GM20000 (cell line): ENCODE data around the gene SSNA1.

Experiments
- DNase-seq: peaks from one replicate; pipeline ENCODE4 v3.0.0; 2012; ENCODE audit warnings: low spot score
- TF ChIP-seq, protein P1 (sequence below): IDR thresholded peaks from 2 replicates; pipeline ENCODE4 v1.5.1; 2012; ENCODE audit warnings: mild to moderate bottlenecking, control low read depth; ENCODE audit errors: extremely low read depth, missing control alignments

SSNA1 gene

DNA sequence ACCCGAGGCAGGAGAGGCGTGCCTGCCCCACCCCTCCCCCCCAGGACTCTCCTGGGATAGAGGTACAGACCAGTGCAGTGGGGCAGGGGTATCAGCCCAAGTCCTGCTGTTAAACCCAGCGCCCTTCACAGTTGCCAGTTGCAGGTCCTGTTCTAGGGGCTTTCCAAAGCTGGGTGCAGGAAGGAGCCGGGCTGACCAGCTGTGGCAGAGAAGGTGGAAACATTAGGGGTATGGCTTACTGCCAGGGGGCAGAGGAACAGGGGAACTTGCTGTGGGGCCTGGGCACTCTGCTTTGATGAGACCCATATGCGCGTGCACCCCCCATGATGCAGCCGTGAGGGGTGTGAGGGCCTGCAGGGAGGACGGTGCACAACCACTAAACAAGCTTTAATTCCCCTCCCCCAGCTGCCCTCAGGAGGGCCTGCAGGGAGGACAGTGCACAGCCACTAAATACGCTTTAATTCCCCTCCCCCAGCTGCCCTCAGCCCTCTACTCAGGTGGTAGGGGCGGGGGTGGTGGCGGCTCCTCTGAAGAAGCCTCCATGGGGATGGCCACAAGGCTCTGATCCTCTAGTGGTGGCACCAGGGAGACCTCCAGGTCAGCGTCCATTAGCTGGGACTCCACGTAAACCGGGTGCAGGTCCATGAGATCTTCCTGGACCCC lies 17.9 kb upstream of the SSNA1 start:
- TF ChIP-seq, protein P1, sequence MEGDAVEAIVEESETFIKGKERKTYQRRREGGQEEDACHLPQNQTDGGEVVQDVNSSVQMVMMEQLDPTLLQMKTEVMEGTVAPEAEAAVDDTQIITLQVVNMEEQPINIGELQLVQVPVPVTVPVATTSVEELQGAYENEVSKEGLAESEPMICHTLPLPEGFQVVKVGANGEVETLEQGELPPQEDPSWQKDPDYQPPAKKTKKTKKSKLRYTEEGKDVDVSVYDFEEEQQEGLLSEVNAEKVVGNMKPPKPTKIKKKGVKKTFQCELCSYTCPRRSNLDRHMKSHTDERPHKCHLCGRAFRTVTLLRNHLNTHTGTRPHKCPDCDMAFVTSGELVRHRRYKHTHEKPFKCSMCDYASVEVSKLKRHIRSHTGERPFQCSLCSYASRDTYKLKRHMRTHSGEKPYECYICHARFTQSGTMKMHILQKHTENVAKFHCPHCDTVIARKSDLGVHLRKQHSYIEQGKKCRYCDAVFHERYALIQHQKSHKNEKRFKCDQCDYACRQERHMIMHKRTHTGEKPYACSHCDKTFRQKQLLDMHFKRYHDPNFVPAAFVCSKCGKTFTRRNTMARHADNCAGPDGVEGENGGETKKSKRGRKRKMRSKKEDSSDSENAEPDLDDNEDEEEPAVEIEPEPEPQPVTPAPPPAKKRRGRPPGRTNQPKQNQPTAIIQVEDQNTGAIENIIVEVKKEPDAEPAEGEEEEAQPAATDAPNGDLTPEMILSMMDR: no peak
- DNase-seq: peak; percentile 45

DNA sequence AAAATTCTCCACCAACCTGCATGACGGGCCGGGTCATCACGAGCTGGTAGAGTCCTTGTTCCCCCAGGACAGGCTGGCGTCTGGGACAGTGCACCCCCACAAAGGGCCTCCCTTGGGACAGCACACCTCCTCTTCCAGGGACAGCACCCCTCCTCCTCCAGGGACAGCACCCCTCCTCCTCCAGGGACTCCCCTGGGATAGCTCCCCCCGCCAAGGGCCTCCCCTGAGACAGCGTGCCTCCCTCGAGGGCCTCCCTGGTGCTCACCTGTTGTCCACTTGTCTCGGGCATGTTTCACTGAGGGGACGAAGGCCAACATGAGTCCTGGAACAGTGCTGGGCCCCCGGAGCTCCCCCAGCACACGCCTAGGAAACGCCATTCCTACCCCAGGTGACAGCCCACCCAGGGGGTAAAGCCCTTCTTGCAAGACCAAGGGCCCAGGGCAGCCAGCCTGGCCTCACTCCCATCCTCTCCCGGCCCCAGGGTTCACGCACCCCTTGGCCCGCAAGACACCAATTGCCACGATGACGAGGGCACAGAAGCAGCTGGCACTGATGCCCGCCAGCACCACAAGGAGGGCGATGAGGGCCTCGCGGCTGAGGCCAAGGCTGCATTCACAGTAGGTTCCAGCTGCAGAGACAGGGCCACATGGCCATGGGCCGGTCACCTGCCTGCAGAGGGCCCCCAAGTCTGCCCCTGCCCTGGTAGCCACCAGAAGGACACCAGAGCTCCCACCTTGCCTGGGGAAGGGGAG lies 17.2 kb upstream of the SSNA1 start:
- DNase-seq: peak; percentile 34
- TF ChIP-seq, protein P1: no peak

DNA sequence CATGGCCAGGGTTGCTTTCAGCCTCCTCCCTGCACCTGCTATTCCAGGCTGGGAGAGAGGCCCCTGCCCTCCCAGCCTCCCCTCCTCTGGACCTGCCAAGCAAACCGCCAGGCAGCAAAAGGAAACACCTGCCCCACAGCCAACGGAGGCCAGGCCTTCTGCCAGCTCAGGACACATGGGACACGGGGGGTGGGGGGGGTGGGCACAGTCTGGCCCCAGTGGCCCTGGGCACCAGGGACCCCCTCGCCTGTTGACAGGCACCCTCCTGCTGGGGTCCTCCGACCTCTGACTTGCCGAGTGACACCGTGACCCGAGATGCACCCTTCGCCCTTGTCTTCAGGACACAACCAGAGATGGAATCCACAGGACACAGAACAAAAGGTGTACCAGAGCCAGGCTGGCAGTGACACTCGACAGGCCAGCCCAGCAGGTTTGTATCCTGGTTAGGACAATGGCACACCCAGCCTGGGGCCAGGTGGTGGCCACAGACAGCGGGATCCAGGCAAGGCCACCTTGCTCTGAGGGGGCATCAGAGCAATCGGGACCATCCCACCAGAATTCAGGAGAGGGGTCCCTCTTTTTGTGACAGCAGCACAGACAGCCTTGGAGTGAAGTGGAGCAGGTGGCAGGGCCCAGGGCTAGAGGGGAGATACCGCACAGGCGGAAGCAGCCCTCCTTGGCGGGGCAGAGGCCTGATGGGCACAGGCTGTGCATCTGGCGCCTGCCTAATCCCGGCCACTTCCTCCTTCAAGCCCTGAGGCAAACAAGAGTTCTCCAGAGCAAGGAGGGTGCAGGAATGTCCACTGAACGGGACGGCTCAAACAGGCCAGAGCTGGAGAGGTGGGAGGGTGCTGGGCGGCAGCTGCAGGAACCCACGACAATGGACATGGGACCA lies 15.3 kb upstream of the SSNA1 start:
- TF ChIP-seq, protein P1: no peak
- peak; percentile 37 for DNase-seq

GRCh38 chr9:137173796-137174664 lies 14.4 kb upstream of the SSNA1 start:
- TF ChIP-seq, protein P1: no peak

GRCh38 chr9:137174722-137175293 lies 13.7 kb upstream of the SSNA1 start:
- TF ChIP-seq, protein P1: no peak
- DNase-seq: peak; percentile 50

More at GRCh38 chr9:137173796-137174664, 14.4 kb upstream of the SSNA1 start:
- no peak for DNase-seq

GRCh38 chr9:137175345-137175961 lies 13.0 kb upstream of the SSNA1 start:
- DNase-seq: peak; percentile 54
- TF ChIP-seq, protein P1: no peak
